NK-92 (cell line): ENCODE data around the gene ODF4.
"Not testable (repeated sequence)": the region's sequence is repeated elsewhere in the genome, so short reads cannot be mapped to it uniquely, and the experiment has no call there.

ENCODE experiments used
- DNase-seq: peaks from one replicate; lab custom pipeline; 2025; ENCODE audit not compliant: unreplicated experiment; lab: John Stamatoyannopoulos, UW

Gene ODF4

DNA sequence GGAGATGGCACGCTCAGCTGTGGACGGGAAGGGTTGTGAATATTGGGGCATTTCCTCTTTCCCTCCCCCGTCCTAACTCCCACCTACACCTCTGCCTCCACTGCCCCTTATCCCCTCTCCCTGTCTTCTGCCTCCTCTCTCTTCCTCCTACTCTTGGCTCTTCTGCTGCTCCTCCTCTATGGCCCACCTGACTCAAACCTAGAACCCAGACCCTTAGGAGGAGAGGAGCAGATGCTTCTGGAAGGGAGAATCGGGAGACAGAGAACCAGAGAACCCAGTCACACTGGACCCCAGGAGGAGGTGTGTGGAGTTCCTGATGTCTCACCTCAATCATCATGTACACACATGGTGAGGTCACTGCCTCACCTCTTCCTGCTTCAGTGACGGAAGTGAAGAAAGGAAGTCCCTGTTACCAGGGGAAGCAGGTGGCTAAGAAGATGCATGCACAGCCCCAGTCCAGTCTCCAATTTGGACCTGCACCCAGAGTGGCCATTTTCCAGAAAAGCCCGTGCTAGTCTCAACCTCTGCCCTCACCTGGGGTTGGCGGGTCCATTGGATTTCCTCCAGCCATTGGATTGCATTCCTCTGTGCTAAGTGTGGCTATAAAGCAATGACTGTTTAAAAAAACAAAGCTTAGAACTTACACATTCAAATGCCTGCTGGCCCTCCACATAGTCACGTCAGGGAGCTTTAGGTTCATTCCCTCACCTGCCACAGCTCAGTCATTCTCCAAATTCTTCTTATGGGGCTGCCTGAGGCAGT is 54.0 kb downstream of the ODF4 start:
- DNase-seq = no peak

DNA sequence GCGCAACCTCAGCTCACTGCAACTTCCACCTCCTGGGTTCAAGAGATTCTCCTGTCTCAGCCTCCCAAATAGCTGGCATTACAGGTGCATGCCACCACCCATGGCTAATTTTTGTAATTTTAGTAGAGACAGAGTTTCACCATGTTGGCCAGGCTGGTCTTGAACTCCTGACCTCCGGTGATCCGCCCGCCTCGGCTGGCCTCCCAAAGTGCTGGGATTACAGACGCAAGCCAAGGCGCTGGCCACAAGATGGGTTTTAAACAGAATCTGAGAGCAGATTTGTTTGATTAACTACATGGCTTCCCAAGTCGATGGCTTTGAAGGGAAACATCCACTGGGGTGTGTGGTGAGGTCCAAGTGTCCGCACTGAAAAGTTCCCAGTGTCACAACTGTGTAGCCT is 54.9 kb downstream of the ODF4 start:
- DNase-seq = not testable (repeated sequence)
